ENCODE results near the gene PIGM.

The PIGM gene

DNA sequence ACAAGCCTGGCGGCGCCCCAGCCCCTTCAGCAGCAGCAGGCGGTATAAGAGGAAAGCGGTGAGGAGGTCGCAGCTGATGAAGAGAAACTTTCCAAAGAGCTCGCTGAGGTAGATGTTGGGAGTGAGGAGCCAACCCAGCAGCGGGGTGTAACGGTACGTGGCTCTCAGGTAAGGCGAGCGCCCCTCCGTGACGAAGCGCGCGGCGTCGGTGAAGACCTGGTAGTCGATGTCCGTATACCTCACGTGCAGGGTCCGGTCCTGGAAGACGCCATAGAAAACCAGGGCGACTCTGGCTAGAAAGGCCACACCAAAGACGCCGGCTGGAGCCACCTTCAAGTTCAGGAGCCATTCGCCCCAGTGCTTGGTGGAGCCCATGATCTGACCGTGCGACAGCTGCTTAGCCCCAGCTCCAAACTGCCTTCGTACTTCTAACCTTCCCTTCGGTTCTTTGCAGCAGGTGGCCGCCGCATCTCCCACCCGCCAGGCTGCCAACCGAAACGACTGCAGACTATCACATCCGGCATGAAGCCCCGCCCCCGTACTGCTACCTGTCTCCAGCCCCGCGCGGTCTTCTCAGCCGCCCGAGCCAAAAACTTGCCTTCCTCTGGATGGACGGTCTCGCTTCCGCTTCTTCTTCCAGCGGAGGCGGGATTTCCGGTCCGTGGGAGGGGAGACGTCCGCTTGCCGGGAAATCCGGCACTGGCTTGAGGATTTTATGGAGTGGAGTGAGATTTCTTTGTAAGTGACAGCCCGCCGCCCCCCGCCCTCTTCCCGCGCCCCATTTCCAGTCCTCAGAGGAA is at the start of gene PIGM:
TSS of gene PIGM (minus strand) at position 626 of the 800 bp plus-strand sequence. CDS start at position 375, 251 bp downstream.
- H3K9ac ChIP-seq (ENCODE audit: low read length) = peak within 1 kb of the TSS; percentile 49
- H3K4me3 ChIP-seq (ENCODE audit: low read length) = peak within 1 kb of the TSS; percentile 85
- H3K36me3 ChIP-seq (ENCODE audit: control insufficient read depth, insufficient read depth, low read length) = no peaks in the 10 kb centered on the region
- no peaks in the 10 kb centered on the region for H3K27me3 ChIP-seq (ENCODE audit: control insufficient read depth, insufficient read depth, low read length)
- H3K4me1 ChIP-seq (ENCODE audit: control insufficient read depth, insufficient read depth, low read length) = peaks cover 10% of the 10 kb centered on the region
- peak within 1 kb of the TSS; percentile 64 for H3K27ac ChIP-seq (ENCODE audit: low read depth, low read length)

GRCh38 chr1:160081261-160081936 is 49.6 kb upstream of the PIGM start, which contains the start of gene KCNJ9:
KCNJ9 (plus strand) TSS chr1:160081538; CDS start chr1:160084031, 2,493 bp downstream.
- Histone ChIP-seq H3K36me3 (ENCODE audit: control insufficient read depth, insufficient read depth, low read length) (no peaks in the 10 kb centered on the region), H3K4me3 (ENCODE audit: low read length) (no peak within 1 kb of the TSS), H3K27ac (ENCODE audit: low read depth, low read length) (no peak within 1 kb of the TSS), H3K27me3 (ENCODE audit: control insufficient read depth, insufficient read depth, low read length) (peaks cover 5% of the 10 kb centered on the region), H3K9ac (ENCODE audit: low read length) (no peak within 1 kb of the TSS), H3K4me1 (ENCODE audit: control insufficient read depth, insufficient read depth, low read length) (no peaks in the 10 kb centered on the region)

GRCh38 chr1:160080381-160081100 is 48.8 kb upstream of the PIGM start:
- Histone ChIP-seq H3K27ac (ENCODE audit: low read depth, low read length) (no peak overlapping the region), H3K36me3 (ENCODE audit: control insufficient read depth, insufficient read depth, low read length) (no peaks in the 10 kb centered on the region), H3K27me3 (ENCODE audit: control insufficient read depth, insufficient read depth, low read length) (peaks cover 5% of the 10 kb centered on the region), H3K4me1 (ENCODE audit: control insufficient read depth, insufficient read depth, low read length) (no peaks in the 10 kb centered on the region), H3K9ac (ENCODE audit: low read length) (no peak overlapping the region), H3K4me3 (ENCODE audit: low read length) (no peak overlapping the region)

- peaks cover 5% of the 10 kb centered on the region for H3K27me3 ChIP-seq (ENCODE audit: control insufficient read depth, insufficient read depth, low read length)
Measured at GRCh38 chr1:160079448-160079847, 47.7 kb upstream of the PIGM start.

DNA sequence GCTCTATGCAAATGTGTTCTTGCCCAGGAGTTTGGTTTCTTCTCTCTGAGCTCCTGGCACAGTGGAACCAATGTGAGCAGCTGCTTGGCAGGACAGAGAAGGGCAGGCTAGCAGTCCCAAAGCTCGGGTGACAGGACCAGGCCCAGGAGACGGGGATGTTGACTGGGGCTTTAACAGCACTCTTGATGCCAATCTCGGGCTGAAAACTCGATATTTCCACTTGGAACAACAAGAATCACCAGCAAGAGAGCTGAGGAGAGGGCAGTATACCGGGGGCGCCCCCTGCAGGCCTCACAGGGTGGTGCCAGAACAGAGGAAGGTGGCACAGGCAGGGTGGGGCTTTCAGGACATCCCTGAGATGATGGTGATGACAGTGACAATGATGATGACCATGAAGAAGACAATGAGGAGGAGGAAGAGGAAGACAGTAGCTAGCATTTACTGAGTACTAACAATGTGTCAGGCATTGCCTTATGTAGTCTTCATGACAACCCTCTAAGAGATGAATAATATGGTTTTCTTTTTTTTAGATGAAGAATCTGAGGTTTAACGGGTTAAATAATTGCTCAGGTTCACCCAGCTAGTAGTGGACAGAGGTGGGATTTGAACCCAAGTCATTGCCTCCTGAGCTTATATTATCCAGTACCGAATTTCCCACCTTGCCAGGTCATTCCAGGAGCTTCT is 46.9 kb upstream of the PIGM start:
- no peaks in the 10 kb centered on the region for H3K4me1 ChIP-seq (ENCODE audit: control insufficient read depth, insufficient read depth, low read length)
- H3K27me3 ChIP-seq (ENCODE audit: control insufficient read depth, insufficient read depth, low read length) = peaks cover 5% of the 10 kb centered on the region
- H3K4me3 ChIP-seq (ENCODE audit: low read length) = no peak overlapping the region
- H3K36me3 ChIP-seq (ENCODE audit: control insufficient read depth, insufficient read depth, low read length) = no peaks in the 10 kb centered on the region
- no peak overlapping the region for H3K27ac ChIP-seq (ENCODE audit: low read depth, low read length)
- no peak overlapping the region for H3K9ac ChIP-seq (ENCODE audit: low read length)

More at GRCh38 chr1:160079448-160079847, 47.7 kb upstream of the PIGM start:
- no peak overlapping the region for H3K4me3 ChIP-seq (ENCODE audit: low read length)
- H3K36me3 ChIP-seq (ENCODE audit: control insufficient read depth, insufficient read depth, low read length) = no peaks in the 10 kb centered on the region
- no peak overlapping the region for H3K9ac ChIP-seq (ENCODE audit: low read length)
- no peak overlapping the region for H3K27ac ChIP-seq (ENCODE audit: low read depth, low read length)
- no peaks in the 10 kb centered on the region for H3K4me1 ChIP-seq (ENCODE audit: control insufficient read depth, insufficient read depth, low read length)

- no peak overlapping the region for H3K4me3 ChIP-seq (ENCODE audit: low read length)
- H3K9ac ChIP-seq (ENCODE audit: low read length) = no peak overlapping the region
- peaks cover 3% of the 10 kb centered on the region for H3K27me3 ChIP-seq (ENCODE audit: control insufficient read depth, insufficient read depth, low read length)
- H3K36me3 ChIP-seq (ENCODE audit: control insufficient read depth, insufficient read depth, low read length) = no peaks in the 10 kb centered on the region
- H3K4me1 ChIP-seq (ENCODE audit: control insufficient read depth, insufficient read depth, low read length) = no peaks in the 10 kb centered on the region
- no peak overlapping the region for H3K27ac ChIP-seq (ENCODE audit: low read depth, low read length)
Measured at GRCh38 chr1:160077486-160077885, 45.7 kb upstream of the PIGM start.

DNA sequence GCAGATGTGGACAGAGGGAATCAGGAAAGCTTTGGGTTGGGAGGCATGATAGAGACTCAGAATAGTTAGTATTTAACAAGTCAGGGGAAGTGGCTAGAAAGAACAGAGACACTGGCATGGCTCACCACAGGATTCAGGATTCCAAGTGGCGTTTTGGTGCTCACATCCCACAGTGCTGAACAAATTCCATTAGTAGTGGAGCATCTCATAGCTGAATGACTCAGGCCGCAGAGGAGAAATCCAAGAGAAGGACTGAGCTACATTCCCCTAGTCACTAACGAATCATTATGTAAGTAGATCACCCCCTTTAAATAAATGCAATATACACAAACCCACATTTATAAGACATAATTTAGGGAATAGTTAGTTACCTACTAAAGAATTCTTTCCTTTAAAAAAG is 44.5 kb upstream of the PIGM start:
- Histone ChIP-seq H3K9ac (ENCODE audit: low read length) (no peak overlapping the region), H3K27me3 (ENCODE audit: control insufficient read depth, insufficient read depth, low read length) (no peaks in the 10 kb centered on the region), H3K36me3 (ENCODE audit: control insufficient read depth, insufficient read depth, low read length) (no peaks in the 10 kb centered on the region), H3K27ac (ENCODE audit: low read depth, low read length) (no peak overlapping the region), H3K4me3 (ENCODE audit: low read length) (no peak overlapping the region), H3K4me1 (ENCODE audit: control insufficient read depth, insufficient read depth, low read length) (no peaks in the 10 kb centered on the region)

- H3K4me1 ChIP-seq (ENCODE audit: control insufficient read depth, insufficient read depth, low read length) = peaks cover under 1% of the 10 kb centered on the region
- no peak overlapping the region for H3K27ac ChIP-seq (ENCODE audit: low read depth, low read length)
- H3K4me3 ChIP-seq (ENCODE audit: low read length) = no peak overlapping the region
- no peak overlapping the region for H3K9ac ChIP-seq (ENCODE audit: low read length)
- no peaks in the 10 kb centered on the region for H3K36me3 ChIP-seq (ENCODE audit: control insufficient read depth, insufficient read depth, low read length)
- no peaks in the 10 kb centered on the region for H3K27me3 ChIP-seq (ENCODE audit: control insufficient read depth, insufficient read depth, low read length)
Measured at GRCh38 chr1:160075836-160076235, 44.0 kb upstream of the PIGM start.

DNA sequence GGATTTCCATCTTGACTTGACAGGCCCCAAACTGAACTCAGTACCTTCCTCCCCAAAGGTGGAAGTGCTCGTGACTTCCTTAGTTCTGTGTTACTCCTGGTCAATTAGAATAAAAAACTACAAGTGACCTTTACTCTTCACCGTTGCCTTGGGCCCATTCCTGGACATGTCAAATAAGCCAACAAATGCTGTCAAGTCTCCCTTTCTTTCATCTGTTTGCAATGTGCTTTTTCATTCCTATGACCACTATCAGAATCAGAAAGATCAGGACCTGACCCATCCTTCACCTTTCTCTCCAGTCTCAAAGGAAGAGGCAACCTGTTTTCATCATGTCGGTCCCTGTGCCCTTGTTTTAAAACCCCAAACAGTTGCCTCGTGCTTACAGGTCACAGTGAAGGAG is 43.1 kb upstream of the PIGM start:
- no peak overlapping the region for H3K27ac ChIP-seq (ENCODE audit: low read depth, low read length)
- no peaks in the 10 kb centered on the region for H3K36me3 ChIP-seq (ENCODE audit: control insufficient read depth, insufficient read depth, low read length)
- H3K4me3 ChIP-seq (ENCODE audit: low read length) = no peak overlapping the region
- H3K27me3 ChIP-seq (ENCODE audit: control insufficient read depth, insufficient read depth, low read length) = peaks cover 2% of the 10 kb centered on the region
- H3K4me1 ChIP-seq (ENCODE audit: control insufficient read depth, insufficient read depth, low read length) = peaks cover 3% of the 10 kb centered on the region
- no peak overlapping the region for H3K9ac ChIP-seq (ENCODE audit: low read length)

DNA sequence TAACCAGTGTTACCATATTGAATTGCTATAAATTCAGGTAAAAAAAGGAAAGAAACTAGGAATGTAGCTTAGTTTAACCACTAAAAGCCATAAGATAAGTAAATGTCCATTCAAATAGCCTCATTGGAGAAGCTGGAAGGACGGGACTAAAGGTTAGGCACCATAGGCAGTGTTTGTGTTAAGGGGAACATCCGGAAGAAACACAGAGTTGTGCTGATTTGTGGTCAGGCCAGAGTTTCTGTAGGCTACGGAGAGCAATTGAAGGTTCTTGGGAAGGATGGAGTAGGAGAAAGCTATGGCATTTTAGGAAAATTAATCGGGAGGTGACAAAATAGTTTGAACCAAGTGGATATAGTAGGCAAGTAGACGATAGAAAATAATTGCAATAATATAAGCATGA is 39.5 kb upstream of the PIGM start:
- Histone ChIP-seq H3K36me3 (ENCODE audit: control insufficient read depth, insufficient read depth, low read length) (no peaks in the 10 kb centered on the region), H3K4me3 (ENCODE audit: low read length) (no peak overlapping the region), H3K9ac (ENCODE audit: low read length) (no peak overlapping the region), H3K4me1 (ENCODE audit: control insufficient read depth, insufficient read depth, low read length) (peaks cover 3% of the 10 kb centered on the region), H3K27me3 (ENCODE audit: control insufficient read depth, insufficient read depth, low read length) (peaks cover 6% of the 10 kb centered on the region), H3K27ac (ENCODE audit: low read depth, low read length) (no peak overlapping the region)

DNA sequence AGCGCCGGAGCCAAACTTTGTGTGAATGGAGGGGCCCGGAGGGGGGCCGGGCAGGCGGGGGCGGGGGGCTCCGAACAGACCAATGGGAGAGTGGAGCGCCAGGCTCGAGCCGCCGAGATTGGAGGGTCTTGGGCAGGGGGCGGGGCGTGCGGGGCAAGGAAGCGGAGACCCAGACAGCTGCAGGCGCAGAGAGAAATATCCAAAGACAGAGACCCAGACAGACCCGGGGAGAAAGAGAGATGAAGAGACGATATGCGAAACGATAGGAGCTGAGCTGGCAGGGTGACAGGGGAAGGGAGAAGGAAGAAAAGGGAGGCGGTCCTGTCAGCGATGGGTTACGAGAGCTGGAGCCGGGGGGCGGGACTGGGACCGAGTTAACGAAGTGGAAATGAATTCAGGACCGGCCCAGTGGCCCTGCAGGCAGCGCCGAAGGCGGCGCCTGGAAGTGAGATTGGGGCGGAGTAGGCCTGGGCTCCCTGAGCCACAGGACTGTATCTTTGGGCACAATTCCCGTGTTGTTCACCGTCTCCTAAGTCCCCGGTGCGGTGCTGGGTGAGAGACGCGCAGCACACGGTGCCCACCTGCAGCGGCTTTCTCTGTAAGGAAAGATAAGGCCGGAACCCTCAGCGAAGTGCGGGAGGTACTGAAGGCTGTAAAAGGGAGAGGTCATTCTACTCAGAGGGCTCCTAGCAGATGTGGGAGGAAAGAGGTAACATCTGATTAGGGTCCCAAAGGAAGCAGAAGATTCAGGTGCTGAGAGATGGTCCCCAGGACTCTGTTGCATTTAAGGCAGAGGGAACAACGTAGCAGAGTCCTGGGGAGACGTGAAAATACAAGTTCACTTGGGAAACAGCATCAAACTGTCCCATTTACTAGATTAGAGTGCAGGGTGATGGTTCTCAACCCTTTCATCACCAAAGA is 38.7 kb upstream of the PIGM start:
- H3K27ac ChIP-seq (ENCODE audit: low read depth, low read length) = no peak overlapping the region
- peak overlapping the region; percentile 80 for H3K4me3 ChIP-seq (ENCODE audit: low read length)
- H3K9ac ChIP-seq (ENCODE audit: low read length) = no peak overlapping the region
- no peaks in the 10 kb centered on the region for H3K36me3 ChIP-seq (ENCODE audit: control insufficient read depth, insufficient read depth, low read length)
- peaks cover 6% of the 10 kb centered on the region for H3K27me3 ChIP-seq (ENCODE audit: control insufficient read depth, insufficient read depth, low read length)
- peaks cover 3% of the 10 kb centered on the region for H3K4me1 ChIP-seq (ENCODE audit: control insufficient read depth, insufficient read depth, low read length)
